IMR-90 (cell line): ENCODE data around the gene ZBTB47.
A peak's percentile ranks its signal among the peaks of the same experiment; 100 is the strongest.

Experiments
- CEBPB ChIP-seq: IDR thresholded peaks from 2 replicates; pipeline ENCODE4 v1.6.1; 2012; ENCODE audit warnings: low read depth, low read length, improper control_type of control experiment
- CHD1 ChIP-seq: IDR thresholded peaks from 2 replicates; pipeline ENCODE4 v1.6.1; 2012; ENCODE audit warnings: low read depth, low read length, improper control_type of control experiment
- CTCF ChIP-seq: conservative IDR thresholded peaks from 2 replicates; pipeline ENCODE4 v1.5.1; 2012; ENCODE audit warnings: mild to moderate bottlenecking, low read depth, low read length, improper control_type of control experiment
- ELK1 ChIP-seq: fragments of 150-350 bp; IDR thresholded peaks from 2 replicates; pipeline ENCODE4 v1.6.1; 2016; ENCODE audit warnings: low read depth, mild to moderate bottlenecking, low read length, moderate library complexity, borderline replicate concordance
- MAFK ChIP-seq: IDR thresholded peaks from 2 replicates; pipeline ENCODE4 v1.6.1; 2012; ENCODE audit warnings: low read depth, low read length, improper control_type of control experiment
- POLR2A ChIP-seq: IDR thresholded peaks from 2 replicates; pipeline ENCODE4 v1.6.1; 2012; ENCODE audit warnings: mild to moderate bottlenecking, low read depth, low read length
- RFX5 ChIP-seq: IDR thresholded peaks from 2 replicates; pipeline ENCODE4 v1.8.0; 2012; ENCODE audit warnings: low read depth, mild to moderate bottlenecking, low read length, moderate library complexity

- TF ChIP-seq POLR2A: peak; percentile 58; the same call in 1 of the 2 replicates
- no peak for TF ChIP-seq CTCF
- no peak for TF ChIP-seq CHD1
- no peak for TF ChIP-seq RFX5
- TF ChIP-seq ELK1: no peak
- no peak for TF ChIP-seq CEBPB
- TF ChIP-seq MAFK: no peak
Observed at GRCh38 chr3:42652611-42653302, 740 bp upstream of the ZBTB47 start.
